ENCODE results near the gene CEP170B. TPM values are rescaled to one million over a fixed set of nuclear protein-coding genes. Genes with fewer than 3 reads are reported as not detected.

The CEP170B gene
- polyA plus RNA-seq, 12 donors = 1.4 to 15.4 (median 2.3) TPM; not detected in 1

DNA sequence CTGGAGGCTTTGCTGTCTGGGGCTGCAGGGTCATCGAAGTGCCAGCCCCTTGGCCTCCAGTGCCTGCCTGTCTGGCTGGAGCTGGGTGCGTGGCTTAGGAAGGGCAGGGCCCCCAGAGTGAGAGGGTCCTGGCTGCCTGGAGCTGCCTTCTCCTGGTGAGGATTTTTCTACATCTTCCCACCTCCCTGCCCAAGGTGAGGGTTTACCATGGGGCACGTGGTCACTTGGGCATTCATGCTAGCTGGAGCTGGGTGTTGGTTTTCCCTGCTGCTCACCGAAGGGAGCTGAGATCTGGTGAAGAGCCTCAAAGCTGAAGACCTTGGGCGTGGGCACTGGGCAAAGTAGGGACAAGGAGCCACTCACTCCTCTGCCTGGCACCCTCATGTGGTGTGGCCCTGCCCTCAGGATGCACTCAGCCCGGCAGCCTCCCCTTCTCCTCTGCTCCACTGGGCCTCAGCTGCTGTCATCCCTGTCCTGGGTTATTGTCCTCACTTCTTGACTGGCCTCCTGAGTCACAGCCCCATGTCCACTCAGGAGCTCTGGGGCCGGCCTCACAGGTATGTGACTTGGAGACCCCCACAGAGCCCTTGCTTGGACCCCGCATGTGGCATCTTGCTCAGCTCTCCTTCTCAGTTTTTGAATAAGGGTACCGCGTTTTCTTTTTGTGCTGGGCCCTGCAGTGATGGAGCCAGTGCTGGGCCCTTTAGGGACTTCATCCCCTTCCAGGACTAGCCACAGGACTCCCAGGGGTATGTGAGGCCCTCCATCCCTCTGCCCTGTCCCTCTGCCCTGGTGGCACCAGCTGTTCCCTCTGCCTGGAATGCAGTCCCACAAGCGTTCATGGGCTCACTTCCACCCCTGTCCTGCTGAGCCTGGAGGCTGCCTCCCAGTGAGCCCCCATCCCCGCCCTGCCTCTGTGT is 1.6 kb downstream of the CEP170B start:
- no peak for DNase-seq

DNA sequence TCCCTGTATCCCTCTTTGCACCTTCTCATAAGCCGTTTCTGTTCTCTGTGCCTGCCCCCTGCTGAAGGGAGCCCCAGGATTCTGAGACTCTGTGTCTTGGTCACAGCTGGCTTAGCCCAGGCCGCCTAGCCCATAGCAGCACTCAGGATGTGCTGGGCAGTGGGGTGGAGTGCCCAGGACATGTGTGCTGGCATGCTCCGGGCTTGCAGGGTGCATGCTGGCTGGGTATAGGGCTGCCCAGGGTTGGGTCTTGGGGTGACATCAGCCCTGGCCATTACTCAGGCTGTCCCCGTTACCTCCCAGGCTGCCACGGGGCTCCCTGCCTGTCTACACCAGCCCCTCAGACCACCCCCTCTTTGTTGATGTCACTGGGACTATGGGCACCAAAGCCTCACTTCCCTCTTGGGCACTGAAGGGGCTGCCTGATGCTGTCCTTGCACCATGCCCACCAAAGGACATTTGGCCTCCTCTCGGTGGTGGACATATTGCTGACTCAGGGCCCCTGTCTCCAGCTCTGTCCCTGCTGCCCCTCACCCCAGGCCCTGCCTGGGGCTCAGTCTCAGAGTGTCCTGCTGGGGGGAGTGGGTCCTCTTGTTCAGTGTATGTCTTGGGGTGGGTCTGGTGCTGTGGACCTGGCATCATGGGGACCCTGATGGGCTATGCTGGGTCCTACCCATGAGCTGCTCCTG is 2.4 kb downstream of the CEP170B start:
- DNase-seq = no peak

DNA sequence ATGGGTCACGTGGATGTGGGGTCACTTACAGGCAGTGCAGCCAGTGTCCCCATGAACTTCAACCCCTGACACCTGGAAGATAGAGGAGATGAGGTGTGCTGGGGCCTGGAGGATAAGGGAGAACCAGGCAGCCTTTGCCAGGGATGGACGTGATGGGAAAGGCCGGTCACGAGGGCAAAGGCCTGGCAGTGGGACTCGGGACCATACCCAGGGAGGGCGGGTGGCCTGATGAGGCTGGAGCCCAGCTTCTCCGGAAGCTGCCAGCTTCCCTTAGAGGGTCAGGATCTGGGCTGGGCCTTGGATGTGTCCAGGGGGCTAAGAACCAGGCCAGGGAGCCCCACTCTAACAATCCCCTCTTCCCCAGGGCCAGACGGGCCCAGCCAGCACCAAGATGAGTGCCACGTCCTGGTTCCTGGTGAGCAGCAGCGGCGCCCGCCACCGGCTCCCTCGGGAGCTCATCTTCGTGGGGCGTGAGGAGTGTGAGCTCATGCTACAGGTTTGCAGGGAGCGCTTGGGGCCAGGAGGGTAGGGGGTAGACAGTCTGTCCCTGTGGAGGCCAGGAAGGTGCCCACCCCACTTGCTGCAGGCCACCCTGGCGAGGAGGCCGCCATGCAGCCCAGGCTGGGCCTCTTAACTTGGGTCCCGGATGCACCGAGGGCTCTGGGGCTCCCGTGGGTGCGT is 3.1 kb downstream of the CEP170B start:
- no peak for DNase-seq

DNA sequence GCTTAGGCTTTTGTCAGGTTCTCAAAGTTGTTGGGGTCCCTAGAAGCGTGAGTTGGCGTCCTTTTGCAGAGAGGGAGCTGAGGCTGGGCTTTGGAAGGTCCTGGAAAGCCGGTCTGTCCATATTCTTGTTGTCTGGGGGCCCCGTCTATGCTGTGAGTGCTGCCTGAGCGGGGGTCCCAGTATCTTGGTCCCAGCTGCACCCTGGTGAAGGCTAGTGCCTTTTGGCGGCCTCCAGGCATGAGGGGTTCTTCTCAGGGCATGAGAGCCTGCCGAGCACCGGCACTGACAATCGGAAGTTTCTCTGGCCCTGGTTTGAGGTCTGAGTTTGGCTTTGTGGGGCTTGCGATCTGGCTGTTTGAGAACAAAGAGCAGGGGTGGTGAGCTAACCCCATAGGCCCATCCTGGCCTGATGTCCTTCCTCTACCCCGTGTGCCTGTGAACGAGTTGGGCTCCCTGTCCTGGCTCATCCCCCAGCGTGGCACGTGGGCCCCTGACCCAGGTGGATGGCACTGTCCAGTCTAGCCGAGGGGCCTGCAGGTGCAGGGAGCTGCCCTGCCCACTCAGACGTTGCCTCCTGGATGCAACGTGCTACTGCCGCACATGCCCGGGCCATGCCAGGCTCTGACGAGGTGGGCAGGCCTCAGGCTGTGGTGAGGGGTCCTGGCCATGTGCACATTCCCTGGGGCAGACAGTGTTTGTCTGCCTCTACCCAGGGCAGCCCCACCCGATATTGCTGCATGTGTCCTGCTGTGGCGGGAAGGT is 3.9 kb downstream of the CEP170B start:
- DNase-seq = no peak

DNA sequence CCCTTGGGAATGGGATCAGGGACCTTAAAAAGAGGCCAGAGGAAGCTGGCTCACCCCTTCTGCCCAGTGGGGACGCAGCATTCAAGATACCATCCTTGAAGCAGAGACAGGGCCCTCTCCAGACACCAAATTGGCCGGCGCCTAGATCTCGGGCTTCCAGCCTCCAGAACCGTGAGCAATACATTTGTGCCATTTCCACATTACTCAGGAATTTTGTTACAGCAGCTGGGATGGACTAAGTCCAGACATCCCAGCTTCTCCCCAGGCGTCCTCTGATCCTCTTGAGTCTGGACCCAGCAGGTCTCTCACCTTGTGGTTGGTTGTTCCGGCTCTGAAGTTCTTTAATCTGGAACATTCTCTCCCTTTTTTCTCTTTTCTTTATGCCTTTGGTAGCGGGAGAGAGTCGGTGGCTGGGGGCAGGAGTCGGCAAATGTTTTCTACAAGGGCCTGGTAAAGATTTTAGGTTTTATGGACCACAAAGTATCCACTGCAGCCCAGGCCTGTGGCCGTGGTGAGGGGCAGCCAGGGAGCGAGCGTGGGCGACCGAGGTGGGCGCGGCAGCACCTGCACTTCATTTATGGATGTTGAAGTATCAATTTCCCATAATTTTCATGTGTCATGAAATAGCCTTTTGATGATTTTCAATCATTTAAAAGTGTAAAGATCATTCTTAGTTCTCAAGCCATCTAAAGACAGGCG is 4.8 kb downstream of the CEP170B start:
- no peak for DNase-seq

DNA sequence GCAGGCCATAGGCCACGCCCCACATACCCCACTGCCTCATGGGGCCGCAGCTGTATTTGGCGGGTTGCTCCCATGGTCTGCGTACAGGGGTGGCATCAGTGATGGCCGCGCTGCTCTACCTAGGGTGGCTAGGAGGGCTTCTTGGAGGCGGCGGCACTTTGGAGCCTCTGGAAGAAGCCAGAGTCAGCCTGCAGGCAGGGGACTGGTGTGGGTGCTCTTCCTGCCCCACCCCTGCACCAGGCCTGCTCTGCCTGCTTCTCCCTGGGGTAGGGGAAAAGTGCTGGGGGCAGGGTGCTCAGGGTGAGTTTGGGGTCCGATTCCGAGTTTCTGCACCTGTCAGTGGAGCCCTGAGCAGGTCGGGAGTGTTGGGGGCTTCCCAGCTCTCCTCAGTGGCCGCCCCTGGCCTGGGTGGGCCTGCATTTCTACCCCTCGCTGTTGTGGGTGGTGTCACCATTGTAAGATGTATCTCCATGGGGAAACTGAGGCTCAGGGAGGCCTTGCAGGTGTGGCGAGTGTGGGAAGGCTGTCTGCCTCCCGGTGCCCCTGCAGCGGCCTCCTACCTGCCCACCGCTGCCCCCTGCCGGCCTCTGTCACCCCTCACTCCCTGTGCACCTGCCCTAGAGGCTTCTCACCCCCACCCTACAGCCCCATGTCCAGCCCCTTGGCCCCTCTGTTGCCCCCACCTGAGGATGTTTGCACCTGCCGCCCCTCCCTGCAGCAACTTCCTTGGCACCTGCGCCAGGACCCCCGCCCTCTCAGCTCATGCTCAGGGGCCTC is 5.5 kb downstream of the CEP170B start:
- no peak for DNase-seq

DNA sequence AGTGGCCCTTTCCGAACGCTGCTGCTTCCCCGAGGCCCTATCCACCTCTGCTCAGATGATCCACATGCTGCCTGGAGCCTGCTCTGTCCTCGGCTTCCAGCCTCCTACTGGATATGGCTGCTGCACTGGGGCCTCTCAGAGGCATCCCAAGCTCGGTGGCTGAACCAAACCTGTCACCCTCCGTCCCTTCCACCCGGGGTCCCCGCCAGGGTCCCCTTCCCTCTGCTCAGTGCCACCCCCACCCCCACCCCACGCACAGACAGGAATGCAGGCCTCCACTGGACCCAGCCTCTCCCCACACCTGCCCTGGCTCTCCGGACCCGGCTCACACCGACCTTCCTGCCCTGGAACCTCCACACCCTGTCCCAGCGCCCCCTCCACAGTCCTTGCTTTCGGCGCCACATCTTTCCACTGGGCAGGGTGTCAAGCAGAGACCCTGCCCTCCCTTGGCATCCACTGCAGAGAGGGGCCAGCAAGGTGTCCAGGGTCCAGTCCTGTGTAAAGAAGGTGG is 6.1 kb downstream of the CEP170B start:
- no peak for DNase-seq

DNA sequence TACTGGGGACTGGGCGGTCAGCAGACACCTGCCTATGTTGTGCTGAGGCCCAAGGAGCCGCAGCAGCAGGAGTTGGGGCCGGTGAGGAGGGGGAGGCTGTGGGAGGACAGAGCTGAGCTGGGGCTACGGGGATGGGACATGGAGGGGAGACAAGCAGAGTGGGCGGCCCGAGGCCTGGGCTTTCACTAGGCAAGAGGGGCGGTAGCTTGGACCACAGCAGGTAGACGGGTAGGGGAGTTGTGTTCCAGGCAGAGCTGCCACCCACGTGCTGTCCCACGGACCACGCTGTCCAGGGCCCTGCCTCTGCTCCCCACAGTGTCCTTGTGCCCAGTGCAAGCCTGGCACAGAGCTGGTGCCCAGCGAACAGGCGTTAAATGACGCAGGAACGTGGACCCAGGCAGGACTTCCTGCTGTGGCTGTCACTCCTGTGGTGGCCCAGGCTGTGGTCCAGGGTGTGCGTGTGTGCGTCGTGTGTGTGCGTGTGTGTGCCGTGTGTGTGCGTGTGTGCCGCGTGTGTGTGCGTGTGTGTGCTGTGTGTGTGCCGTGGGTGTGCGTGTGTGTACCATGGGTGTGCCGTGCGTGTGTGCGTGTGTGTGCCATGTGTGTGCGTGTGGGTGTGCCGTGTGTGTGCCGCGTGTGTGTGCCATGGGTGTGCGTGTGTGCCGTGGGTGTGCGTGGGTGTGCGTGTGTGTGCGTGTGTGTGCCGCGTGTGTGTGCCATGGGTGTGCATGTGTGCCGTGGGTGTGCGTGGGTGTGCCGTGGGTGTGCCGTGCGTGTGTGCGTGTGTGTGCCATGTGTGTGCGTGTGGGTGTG is 6.8 kb downstream of the CEP170B start:
- DNase-seq = no peak

DNA sequence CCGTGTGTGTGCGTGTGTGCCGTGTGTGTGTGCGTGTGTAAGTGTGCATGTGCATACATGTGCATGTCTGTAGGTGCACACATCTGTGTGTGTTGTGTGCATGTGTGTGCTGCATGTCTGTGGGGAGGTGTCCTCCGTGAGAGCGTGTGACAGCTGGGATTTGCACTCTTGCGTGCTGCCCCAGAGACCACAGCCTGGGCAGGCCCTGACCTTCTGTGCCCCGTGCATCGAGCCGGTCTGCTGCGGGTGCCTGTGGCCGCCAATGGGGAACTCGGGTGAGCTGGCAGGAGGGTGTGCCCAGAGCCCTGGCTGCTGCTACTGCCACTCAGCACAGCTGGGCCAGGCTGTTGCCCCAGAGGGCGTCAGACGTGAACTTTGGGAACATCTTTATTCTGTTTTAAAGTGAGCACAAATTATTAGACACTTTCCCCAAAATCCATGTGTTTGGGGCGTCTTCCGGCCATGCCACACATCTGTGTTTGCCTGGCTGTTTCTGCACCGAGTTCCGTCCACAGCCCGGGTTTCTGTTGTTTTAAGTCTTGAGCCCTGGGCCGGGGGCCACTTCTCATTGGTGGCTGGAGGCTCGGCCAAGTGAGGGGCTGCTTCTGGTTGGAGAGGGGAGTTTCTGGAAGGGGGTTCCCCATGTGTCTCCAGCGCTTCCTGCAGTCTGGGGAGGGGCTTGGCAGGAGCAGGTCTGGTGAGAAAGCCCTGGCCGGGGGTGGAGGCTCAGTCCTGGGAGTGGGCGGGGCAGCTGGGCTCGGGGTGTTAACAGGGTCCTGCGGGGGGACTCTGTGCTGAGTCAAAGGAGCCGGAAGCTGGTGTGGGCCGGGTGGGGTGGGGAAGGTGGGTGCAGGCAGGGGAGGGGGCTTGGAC is 7.6 kb downstream of the CEP170B start:
- peak; percentile 34 for DNase-seq

DNA sequence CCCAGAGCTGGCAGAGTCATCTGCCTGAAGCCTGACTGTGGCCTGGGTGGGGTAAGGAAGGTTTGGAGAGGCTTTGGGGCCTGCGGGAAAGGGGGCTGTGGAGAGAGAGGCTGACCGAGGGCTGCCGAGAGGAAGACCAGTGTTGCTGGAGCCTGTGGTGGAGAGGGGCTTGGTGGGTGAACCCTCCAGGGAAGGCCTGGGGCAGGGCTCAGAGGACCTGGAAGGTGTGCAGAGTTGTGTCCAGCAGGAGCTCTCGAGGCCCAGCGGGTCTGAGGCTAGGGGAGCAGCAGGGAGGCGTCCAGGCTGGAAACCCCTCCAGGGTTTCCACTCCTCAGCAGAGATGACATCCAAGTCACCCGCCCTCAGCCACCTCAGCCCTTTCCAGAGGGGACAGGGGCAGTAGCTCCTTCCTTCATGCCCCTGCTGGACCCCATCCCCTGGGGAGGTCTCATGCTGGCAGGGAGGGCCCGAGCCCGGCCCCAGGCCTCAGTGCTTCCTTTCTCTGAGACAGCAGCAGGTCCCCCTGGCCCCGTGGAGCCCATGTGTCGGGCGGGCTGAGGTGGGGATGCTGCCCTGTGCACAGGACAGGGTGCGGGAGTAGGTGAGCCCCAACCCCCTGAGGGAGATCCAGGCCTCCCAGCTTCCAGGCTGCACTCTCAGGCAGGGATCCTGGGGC is 8.4 kb downstream of the CEP170B start:
- no peak for DNase-seq

DNA sequence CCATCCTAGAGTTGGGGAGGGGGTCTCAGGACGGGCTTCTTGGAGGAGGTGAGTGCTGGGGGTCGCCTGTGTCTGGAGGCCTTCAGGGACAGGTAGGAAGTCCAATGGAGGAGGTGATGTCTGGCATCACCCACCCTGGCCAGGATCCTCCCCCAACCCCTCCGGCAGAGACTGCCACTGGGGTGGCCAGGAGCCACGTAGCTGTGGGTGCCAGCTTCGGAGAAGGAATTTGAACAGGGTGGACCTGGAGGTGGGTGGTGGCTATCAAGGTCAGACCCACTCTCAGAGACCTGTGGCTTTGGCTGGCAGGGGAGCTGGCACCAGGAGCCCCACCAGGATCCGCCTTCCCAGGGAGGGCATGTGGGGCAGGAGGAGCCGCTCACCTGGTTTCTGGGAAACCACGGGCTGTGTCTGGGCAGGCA is 9.1 kb downstream of the CEP170B start:
- DNase-seq = no peak

DNA sequence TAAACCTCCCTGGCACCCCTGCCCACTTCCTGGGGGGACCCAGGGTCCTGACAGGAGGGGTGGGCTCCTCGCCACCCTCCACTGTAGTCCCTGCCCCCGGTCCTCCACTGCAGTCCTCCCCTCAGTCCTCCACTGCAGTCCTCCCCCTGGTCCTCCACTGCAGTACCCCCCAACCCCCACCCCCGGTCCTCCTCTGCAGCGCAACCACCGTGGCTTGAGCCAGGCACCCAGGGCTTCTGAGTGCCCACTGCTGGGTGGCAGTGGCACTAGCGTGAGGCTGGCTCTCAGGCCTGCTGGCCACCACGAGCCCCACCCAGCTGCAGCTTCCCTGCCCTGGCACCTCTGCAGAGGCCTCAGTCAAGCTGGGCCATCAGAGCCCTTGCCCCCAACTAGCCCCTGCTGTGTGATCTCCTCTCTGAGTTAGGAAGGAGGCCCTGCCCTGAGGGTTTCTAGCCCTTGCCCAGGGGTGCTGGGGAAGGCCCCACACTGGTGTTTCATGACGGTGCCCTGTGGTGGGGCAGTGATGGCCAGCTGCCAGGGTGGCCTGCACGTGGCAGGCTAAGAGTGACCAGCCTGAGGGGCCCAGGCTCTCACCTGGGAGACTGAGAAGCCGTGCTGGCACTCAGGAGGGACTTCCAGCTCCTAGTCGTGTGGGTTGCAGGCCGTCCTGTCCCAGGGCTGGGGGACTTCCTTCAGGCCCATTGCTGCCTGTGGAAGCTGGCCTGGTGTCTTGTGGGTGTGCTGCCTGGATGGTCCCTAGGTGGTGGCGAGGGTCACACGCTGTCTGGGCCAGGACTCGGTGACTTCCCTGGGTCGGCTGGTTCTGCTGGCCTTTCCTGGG is 9.7 kb downstream of the CEP170B start:
- DNase-seq = no peak

DNA sequence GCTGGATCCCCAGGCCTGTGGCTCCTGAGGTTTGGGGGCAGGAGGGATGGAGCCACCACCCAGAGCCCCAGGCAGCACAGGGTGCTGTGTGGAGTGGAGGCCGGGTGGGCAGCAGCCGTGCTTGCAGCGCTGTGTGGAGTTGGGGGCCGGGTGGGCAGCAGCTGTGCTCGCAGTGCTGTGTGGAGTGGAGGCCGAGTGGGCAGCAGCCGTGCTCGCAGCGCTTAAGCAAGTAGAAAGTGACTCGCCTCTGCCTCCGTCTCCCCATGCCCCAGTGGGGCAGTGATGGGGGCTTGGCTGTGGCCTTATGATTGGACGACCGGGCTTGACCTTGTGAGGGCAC is 10.3 kb downstream of the CEP170B start:
- no peak for DNase-seq

DNA sequence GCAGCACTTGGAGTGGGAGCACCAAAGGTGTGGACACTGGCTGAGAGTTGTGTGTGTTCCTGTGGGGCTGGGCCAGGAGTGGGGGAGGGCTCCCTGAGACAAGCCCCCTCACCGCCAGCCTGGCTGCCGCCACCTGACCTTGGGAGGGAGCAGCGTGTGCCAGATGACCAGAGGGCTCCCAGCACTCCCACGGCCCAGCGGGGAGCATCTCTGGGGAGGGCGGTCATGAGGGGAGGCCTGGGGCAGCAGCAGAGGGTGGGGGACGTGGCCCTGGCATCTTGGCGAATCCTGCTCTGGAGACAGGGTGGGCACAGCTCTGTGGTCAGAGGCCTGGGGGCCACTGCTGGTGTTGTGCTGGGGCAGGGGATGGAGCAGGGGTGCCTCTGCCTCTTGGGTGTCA is 10.7 kb downstream of the CEP170B start:
- no peak for DNase-seq

DNA sequence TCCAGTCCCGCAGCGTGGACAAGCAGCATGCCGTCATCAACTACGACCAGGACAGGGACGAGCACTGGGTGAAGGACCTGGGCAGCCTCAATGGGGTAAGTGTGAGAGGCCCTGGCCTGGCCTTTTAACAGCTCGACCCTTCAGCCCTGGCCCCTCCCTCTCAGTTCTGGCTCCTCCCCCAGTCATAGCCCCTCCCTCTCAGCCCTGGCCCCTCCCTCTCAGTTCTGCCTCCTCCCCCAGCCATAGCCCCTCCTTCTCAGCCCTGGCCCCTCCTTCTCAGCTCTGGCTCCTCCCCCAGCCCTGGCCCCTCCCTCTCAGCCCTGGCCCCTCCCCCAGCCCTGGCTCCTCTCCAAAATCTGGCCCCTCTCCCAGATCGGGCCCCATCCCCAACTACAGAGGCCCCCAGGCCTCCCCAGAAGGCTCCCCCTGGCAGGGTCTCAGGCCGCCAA is 11.2 kb downstream of the CEP170B start:
- DNase-seq = no peak

DNA sequence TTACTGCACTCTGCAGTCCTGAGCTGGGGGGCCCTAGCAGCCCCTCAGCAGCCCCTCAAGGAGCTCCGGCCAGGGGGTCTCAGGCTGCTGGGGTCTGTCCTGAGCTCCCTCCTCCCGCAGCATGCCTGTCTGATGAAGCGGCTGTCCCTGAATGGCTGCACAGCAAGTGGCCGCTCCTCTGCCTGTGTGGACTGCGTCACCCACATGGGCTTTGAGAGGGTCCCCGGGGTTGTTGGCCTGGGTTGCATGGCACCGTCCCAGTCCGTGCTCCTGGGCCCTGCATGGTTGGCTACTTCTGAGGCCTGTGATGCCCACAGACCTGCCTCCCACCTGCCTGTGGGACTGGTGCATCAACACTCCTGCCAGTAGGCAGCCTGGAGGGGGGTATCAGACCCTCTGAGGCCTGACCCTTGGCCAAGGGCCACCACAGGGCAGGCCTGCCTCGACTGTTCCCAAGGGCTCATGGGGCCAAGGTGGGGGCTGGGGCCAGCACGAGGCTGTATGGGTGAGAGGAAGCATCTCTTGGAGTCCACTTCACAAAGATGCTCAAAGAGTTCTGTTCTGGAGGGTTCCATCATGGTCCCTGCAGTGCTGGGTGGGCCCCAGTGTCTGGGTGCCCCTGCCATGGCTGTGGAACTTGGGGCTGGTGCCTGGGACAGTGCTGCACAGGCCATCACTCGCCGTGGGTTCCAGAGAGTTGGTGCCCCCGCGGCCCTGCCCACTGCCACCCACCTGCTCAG is 12.2 kb downstream of the CEP170B start:
- DNase-seq = no peak

Data from muscle of arm (tissue), 12 donors.